ENCODE results near the gene C6orf163. TPM values are rescaled to one million over a fixed set of nuclear protein-coding genes. Genes with fewer than 3 reads are reported as not detected.

Gene C6orf163
- total and polyA plus RNA-seq, 2 experiments from 2014 or later = 2.3 to 5.4 TPM

DNA sequence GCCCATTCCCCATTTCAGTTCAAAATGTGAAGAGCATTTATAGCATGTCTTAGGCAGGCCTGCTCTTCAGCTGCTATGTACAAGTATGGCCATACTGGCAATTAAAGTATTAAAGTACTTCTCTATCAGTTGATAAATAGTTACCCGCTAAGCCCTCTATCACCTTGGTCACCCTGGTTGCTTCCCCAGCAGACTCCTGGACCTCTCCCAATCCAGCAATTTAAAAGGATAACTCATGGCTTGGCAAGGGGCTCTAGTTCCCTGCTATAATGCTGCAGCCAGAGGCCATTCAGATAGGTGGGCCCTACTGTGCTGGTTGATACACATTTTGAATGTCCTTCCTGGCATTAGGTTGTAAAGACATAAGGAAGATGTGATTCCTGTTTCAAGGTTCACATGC, 7.0 kb downstream of the C6orf163 start:
- Histone ChIP-seq H3K4me1 (ENCODE audit: insufficient read depth) (no peaks in the 10 kb centered on the region), H3K9me2 (ENCODE audit: insufficient read depth) (no peaks in the 10 kb centered on the region; the same call in 1 of the 2 replicates), H3K36me3 (ENCODE audit: insufficient read depth) (no peaks in the 10 kb centered on the region), H3K79me2 (replicated peaks; ENCODE audit: insufficient read depth) (no peaks in the 10 kb centered on the region), H3K4me2 (no peak overlapping the region), H3K27me3 (ENCODE audit: insufficient read depth) (no peaks in the 10 kb centered on the region), H3K27ac (ENCODE audit: low read depth) (0 out of 2 replicates have a peak overlapping the region, but pooled peaks have one; percentile 7), H3F3A (replicated peaks; ENCODE audit: low read depth) (no peaks in the 10 kb centered on the region), H2AFZ (no peak overlapping the region), H4K20me1 (replicated peaks; ENCODE audit: insufficient read depth) (no peaks in the 10 kb centered on the region), H3K4me3 (no peak overlapping the region)
- H3K36me3 Mint-ChIP-seq (ENCODE audit: low read depth) = no peaks in the 10 kb centered on the region
- no peaks in the 10 kb centered on the region for H3K4me1 Mint-ChIP-seq
- H3K4me3 Mint-ChIP-seq = no peak overlapping the region
- ATAC-seq (no peak), DNase-seq (ENCODE audit: low spot score) (no peak)
- H3K9me3 Mint-ChIP-seq = no peaks in the 10 kb centered on the region
- H3K27ac Mint-ChIP-seq = no peak overlapping the region
- H3K27me3 Mint-ChIP-seq (ENCODE audit: insufficient read depth, low read depth, poor library complexity) = peaks cover 2% of the 10 kb centered on the region
- no peak for TF ChIP-seq CREB1 (CRISPR knock-in tag; IDR thresholded peaks at IDR 0.05; ENCODE audit: low read depth)
- TF ChIP-seq ZNF114 (CRISPR knock-in tag; IDR thresholded peaks at IDR 0.05) = no peak
- no peak for TF ChIP-seq NANOG (IDR thresholded peaks at IDR 0.05; ENCODE audit: borderline replicate concordance)
- TF ChIP-seq, protein P1, sequence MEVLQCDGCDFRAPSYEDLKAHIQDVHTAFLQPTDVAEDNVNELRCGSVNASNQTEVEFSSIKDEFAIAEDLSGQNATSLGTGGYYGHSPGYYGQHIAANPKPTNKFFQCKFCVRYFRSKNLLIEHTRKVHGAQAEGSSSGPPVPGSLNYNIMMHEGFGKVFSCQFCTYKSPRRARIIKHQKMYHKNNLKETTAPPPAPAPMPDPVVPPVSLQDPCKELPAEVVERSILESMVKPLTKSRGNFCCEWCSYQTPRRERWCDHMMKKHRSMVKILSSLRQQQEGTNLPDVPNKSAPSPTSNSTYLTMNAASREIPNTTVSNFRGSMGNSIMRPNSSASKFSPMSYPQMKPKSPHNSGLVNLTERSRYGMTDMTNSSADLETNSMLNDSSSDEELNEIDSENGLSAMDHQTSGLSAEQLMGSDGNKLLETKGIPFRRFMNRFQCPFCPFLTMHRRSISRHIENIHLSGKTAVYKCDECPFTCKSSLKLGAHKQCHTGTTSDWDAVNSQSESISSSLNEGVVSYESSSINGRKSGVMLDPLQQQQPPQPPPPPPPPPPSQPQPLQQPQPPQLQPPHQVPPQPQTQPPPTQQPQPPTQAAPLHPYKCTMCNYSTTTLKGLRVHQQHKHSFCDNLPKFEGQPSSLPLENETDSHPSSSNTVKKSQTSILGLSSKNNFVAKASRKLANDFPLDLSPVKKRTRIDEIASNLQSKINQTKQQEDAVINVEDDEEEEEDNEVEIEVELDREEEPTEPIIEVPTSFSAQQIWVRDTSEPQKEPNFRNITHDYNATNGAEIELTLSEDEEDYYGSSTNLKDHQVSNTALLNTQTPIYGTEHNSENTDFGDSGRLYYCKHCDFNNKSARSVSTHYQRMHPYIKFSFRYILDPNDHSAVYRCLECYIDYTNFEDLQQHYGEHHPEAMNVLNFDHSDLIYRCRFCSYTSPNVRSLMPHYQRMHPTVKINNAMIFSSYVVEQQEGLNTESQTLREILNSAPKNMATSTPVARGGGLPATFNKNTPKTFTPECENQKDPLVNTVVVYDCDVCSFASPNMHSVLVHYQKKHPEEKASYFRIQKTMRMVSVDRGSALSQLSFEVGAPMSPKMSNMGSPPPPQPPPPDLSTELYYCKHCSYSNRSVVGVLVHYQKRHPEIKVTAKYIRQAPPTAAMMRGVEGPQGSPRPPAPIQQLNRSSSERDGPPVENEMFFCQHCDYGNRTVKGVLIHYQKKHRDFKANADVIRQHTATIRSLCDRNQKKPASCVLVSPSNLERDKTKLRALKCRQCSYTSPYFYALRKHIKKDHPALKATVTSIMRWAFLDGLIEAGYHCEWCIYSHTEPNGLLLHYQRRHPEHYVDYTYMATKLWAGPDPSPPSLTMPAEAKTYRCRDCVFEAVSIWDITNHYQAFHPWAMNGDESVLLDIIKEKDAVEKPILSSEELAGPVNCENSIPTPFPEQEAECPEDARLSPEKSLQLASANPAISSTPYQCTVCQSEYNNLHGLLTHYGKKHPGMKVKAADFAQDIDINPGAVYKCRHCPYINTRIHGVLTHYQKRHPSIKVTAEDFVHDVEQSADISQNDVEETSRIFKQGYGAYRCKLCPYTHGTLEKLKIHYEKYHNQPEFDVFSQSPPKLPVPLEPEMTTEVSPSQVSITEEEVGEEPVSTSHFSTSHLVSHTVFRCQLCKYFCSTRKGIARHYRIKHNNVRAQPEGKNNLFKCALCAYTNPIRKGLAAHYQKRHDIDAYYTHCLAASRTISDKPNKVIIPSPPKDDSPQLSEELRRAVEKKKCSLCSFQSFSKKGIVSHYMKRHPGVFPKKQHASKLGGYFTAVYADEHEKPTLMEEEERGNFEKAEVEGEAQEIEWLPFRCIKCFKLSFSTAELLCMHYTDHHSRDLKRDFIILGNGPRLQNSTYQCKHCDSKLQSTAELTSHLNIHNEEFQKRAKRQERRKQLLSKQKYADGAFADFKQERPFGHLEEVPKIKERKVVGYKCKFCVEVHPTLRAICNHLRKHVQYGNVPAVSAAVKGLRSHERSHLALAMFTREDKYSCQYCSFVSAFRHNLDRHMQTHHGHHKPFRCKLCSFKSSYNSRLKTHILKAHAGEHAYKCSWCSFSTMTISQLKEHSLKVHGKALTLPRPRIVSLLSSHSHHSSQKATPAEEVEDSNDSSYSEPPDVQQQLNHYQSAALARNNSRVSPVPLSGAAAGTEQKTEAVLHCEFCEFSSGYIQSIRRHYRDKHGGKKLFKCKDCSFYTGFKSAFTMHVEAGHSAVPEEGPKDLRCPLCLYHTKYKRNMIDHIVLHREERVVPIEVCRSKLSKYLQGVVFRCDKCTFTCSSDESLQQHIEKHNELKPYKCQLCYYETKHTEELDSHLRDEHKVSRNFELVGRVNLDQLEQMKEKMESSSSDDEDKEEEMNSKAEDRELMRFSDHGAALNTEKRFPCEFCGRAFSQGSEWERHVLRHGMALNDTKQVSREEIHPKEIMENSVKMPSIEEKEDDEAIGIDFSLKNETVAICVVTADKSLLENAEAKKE (CRISPR knock-in tag; IDR thresholded peaks at IDR 0.05) = no peak
- no peak for TF ChIP-seq ZNF331 (CRISPR knock-in tag; IDR thresholded peaks at IDR 0.05; ENCODE audit: low read depth)
- TF ChIP-seq, protein P2, sequence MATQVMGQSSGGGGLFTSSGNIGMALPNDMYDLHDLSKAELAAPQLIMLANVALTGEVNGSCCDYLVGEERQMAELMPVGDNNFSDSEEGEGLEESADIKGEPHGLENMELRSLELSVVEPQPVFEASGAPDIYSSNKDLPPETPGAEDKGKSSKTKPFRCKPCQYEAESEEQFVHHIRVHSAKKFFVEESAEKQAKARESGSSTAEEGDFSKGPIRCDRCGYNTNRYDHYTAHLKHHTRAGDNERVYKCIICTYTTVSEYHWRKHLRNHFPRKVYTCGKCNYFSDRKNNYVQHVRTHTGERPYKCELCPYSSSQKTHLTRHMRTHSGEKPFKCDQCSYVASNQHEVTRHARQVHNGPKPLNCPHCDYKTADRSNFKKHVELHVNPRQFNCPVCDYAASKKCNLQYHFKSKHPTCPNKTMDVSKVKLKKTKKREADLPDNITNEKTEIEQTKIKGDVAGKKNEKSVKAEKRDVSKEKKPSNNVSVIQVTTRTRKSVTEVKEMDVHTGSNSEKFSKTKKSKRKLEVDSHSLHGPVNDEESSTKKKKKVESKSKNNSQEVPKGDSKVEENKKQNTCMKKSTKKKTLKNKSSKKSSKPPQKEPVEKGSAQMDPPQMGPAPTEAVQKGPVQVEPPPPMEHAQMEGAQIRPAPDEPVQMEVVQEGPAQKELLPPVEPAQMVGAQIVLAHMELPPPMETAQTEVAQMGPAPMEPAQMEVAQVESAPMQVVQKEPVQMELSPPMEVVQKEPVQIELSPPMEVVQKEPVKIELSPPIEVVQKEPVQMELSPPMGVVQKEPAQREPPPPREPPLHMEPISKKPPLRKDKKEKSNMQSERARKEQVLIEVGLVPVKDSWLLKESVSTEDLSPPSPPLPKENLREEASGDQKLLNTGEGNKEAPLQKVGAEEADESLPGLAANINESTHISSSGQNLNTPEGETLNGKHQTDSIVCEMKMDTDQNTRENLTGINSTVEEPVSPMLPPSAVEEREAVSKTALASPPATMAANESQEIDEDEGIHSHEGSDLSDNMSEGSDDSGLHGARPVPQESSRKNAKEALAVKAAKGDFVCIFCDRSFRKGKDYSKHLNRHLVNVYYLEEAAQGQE (IDR thresholded peaks at IDR 0.05; ENCODE audit: unreplicated experiment) = no peak
- TF ChIP-seq, protein P3, sequence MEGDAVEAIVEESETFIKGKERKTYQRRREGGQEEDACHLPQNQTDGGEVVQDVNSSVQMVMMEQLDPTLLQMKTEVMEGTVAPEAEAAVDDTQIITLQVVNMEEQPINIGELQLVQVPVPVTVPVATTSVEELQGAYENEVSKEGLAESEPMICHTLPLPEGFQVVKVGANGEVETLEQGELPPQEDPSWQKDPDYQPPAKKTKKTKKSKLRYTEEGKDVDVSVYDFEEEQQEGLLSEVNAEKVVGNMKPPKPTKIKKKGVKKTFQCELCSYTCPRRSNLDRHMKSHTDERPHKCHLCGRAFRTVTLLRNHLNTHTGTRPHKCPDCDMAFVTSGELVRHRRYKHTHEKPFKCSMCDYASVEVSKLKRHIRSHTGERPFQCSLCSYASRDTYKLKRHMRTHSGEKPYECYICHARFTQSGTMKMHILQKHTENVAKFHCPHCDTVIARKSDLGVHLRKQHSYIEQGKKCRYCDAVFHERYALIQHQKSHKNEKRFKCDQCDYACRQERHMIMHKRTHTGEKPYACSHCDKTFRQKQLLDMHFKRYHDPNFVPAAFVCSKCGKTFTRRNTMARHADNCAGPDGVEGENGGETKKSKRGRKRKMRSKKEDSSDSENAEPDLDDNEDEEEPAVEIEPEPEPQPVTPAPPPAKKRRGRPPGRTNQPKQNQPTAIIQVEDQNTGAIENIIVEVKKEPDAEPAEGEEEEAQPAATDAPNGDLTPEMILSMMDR (conservative IDR thresholded peaks at IDR 0.05; ENCODE audit: low read depth in 2 of 2) = no peak
- TF ChIP-seq EZH2phosphoT487 (IDR thresholded peaks at IDR 0.05; ENCODE audit: unreplicated experiment) = no peak
- no peak for TF ChIP-seq EZH2 (IDR thresholded peaks at IDR 0.05; ENCODE audit: low read depth, unreplicated experiment)
- no peak for TF ChIP-seq STAT1 (IDR thresholded peaks at IDR 0.05; ENCODE audit: unreplicated experiment)
- TF ChIP-seq, protein P4, sequence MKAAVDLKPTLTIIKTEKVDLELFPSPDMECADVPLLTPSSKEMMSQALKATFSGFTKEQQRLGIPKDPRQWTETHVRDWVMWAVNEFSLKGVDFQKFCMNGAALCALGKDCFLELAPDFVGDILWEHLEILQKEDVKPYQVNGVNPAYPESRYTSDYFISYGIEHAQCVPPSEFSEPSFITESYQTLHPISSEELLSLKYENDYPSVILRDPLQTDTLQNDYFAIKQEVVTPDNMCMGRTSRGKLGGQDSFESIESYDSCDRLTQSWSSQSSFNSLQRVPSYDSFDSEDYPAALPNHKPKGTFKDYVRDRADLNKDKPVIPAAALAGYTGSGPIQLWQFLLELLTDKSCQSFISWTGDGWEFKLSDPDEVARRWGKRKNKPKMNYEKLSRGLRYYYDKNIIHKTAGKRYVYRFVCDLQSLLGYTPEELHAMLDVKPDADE (IDR thresholded peaks at IDR 0.05) = no peak
- TF ChIP-seq POLR2AphosphoS5 (IDR thresholded peaks at IDR 0.05; ENCODE audit: low read depth) = no peak
- TF ChIP-seq JUNB (IDR thresholded peaks at IDR 0.05; ENCODE audit: unreplicated experiment) = no peak

Measured in GM23338 (cell line).